ENCODE measurements around the gene B4GALNT2.

DNA sequence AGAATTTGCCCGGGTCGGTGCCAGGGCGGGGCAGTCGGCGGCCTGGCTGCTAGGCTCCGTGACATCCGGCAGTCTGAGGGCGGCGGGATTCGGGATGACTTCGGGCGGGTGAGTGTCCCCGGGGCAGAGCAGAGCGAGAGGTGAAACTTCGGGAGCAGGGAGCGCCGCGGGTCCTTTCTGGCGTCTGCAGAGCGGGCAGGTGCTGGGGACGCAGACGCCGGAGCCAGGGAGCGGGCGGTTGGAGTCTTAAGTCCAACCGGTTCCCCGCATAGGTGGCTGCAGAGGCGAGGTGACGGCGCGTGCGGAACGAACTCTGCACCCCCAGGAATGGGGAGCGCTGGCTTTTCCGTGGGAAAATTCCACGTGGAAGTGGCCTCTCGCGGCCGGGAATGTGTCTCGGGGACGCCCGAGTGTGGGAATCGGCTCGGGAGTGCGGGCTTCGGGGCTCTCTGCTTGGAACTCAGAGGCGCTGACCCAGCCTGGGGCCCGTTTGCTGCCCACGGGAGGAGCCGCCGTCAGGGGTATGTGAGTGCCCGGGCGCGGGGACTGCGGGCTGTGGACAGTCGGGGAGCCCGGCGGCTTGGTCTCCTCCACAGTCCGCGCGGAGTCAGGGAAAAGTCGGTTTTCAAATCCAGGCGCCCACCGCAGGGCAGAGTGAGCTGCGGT lies at the start of gene B4GALNT2:
- TF ChIP-seq POLR2A (IDR thresholded peaks at IDR 0.05; ENCODE audit: low read length) (no peak), GATA1 (IDR thresholded peaks at IDR 0.05; ENCODE audit: low read depth, low read length) (no peak)
